NCI-H1930 (cell line): ENCODE data around the gene RTRAF.
A peak's percentile ranks its signal among the peaks of the same experiment; 100 is the strongest.

Source experiments
- DNase-seq, 2 experiments: peaks; one replicate each; lab custom pipeline; 2025; lab: John Stamatoyannopoulos, UW

RTRAF gene

GRCh38 chr14:51996148-51996746, 6.9 kb downstream of the RTRAF start:
- DNase-seq, result no peak

DNA sequence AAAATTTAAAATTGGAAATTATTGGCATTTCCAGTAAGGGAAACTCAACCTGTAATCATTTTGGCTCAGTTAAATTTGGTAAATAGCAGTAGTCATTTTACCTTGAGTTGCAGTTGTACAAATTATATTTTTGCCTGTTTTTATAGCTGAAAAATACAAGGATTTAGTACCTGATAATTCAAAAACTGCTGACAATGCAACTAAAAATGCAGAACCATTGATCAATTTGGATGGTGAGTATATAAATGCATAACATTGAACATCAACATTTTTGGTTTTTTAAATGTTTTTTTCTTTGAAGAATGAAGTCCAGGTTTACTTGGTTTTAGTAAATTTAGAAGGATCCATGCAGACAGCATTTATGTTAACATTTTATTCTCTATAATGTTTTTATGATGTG, 9.0 kb downstream of the RTRAF start:
- DNase-seq, result no peak

DNA sequence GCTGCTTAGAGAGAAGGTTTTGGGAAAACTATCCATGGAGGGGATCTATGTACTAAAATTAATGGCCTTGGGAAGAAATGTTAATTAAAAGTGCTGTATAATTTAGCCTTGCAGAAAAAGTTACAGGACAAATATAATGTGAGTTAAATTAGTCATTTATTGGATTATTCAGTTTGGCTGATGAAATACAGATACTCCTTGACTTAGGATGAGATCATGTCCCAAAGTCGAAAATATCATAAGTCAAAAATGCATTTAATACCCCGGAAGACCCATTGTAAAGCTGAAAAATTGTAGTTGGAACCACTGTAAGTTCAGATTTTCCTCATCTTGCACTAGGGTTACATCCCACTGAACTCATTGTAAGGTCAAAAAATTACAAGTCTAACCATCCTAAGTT, 9.7 kb downstream of the RTRAF start:
- no peak for DNase-seq

DNA sequence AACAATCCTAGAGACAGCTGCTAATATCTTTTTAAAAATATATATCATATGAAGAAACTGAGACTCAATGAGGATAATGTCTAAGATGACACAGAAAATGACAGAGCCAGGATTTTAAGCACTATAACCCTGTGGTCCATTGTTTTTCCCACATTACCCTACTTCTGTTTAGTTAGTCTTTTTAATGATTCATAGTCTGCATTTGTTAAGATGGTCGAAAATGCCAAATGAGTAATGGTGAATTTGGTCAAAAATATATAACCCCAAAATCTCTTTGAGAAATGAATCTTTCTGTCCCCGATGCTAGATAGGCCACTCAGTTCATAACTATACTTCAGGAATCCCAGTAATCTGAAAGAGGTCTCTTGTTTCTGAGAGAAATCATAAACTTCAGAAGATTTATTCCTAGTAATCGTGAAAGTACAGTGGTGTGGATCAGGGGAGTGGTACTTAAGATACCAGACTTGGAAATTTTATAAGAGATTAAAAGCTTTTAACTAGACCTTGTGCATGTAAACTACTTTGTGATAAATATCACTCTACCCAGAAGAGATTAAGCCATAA, 10.8 kb downstream of the RTRAF start:
- no peak for DNase-seq

GRCh38 chr14:52000696-52001095, 11.3 kb downstream of the RTRAF start:
- DNase-seq, result no peak

DNA sequence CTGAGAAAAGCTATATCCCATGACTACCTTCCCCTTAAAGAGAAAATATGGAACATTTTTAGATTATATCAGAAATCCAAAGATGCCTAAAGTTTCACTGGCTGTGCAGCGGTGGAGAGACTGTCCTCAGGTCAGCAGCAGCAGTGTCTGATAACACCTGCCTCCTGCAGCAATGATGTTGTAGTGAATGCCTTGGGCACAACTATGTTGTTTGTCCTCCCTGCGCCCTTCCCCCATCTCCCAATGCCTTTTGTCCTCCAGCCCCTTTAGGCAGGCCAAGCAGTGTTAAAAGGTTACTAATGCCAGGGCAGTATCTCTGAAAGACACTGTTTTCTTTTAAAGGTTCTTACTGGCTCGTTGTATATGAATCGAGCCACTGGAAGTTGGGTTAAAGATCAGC, 13.2 kb downstream of the RTRAF start:
- DNase-seq, result no peak

DNA sequence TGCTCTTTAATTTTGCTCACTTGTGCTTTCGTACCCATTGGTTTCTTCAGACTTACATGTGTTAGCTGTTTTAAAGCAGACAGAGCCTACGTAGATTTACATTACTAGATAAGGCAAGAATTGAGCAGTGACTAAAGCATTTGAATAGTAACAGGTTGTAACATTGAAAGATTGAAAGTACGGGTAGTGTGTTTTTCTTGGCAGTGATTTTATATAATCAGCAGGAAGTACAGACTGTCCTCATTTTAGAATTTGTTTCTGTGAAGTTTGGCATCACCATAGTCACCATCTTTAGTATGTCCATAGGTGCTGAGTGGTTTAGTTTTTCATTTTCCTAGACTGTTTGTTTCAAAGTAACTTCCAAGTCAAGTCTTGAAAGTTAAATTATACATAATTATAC, 14.0 kb downstream of the RTRAF start:
- DNase-seq, result no peak

DNA sequence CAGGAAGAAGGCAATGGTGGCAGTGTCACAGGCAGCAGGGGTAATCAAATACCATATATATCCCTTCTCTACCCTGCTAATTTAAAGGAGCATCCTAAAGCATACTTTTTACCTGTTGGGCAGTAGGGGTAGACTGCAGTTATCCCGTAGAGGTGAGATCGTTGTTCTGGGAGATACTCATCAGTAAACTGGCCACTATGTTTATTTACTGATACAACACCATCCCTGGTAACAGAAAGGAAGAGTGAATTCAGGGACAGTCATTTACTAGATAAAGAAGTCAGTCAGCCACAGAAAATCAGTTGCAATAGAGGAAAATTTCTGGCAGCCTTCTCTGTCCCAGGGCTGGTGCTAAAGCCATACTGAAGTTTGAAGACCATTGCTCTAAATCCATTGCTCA, 16.3 kb downstream of the RTRAF start:
- no peak for DNase-seq

DNA sequence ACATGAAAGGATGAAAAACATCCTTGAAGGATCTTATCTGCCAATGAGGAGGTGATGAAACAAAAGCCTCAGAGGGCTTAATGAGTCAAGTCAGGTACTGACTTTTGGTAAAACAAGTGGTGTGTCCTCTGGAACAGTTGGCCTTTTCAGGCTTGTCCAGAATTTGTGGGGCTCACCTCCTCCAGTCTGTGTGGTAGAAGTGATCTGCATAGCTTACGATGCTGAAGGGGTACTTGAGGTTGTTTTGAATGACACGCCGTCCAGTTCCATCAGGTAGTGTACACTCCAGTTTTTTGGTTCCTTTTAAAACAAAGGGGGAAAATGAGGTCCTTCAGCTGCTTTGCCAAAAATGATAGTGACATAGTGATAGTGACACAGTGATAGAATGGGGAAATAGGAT, 17.0 kb downstream of the RTRAF start:
- no peak for DNase-seq

DNA sequence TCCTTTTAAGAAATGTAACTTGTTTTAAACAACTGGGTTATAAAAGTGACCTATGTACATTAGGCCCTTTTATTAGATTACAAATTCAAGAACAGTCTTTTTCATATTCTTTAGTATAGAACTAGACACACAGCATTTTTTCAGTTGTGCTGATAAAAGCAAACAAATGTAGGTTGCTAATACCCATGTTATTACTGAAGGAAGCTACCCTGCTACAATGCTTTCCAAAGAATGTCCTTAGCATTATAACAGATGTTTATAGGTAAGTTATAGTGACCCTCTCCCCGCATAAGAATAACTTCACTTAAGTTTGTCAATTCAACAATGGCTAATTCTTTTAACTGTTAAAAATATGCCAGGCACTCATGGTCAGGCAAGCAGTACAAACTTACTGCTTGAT, 17.9 kb downstream of the RTRAF start:
- no peak for DNase-seq

DNA sequence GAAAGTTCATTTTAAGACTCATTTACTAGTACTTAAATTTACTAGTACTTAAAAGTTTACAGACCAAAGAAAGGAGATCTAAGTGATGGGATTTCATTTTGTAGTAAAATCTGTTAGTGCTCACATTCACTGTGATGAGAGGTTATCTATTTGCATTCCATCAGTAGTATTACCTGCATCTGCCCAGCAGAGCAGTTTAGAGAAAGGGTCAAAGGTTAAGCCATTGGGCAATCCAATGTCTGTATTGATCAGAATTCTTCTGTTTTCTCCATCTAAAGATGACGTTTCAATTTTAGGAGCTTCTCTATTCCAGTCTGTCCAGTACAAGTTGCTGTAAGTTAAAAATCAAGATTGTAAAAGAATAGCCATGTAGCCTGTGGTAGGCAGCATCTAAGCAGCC, 18.3 kb downstream of the RTRAF start:
- no peak for DNase-seq

- DNase-seq, result no peak
Measured at GRCh38 chr14:52008136-52008535, 18.8 kb downstream of the RTRAF start.

DNA sequence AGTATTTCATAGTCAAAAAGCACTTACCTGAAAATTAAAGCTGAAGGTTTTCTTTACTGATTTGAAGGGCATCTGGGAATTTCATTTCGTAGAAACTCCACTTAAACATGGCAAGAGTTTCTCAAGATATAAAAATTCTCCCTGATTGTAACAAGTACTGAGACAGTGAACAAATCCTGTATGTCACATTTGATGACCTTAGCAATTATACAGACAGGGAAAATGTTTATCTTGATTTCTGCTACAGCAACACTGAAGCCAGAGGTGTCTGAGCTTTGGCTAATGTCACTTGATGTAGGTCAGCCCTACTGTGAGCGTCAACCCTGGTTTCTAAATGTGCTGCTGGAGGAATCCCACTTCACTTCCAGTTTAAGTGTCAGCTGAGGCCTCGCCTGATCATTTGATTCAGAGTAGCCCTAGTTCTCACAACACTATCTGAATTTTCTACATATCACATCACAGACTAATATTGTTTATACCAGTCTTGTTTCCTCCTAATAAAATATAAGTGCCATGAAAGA, 20.9 kb downstream of the RTRAF start:
- no peak for DNase-seq

DNA sequence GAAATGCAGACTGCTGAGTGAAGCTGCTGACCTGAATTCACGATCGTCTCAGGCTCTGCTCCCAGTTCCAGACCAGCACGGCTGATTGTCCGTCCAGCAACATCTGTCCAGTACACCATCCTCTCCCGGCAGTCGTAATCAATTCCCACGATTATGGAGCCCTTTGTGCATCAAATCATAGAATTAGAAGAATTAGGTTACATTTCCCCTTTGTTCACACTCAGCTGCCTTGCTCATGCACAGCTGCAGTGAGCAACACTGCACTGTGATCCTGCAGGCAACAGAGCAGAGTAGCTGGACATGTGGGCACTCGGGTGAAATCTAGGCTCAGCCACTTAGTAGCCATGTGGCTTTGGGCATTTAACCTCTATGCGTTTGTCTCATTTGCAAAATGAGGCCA, 22.2 kb downstream of the RTRAF start:
- DNase-seq, result no peak

DNA sequence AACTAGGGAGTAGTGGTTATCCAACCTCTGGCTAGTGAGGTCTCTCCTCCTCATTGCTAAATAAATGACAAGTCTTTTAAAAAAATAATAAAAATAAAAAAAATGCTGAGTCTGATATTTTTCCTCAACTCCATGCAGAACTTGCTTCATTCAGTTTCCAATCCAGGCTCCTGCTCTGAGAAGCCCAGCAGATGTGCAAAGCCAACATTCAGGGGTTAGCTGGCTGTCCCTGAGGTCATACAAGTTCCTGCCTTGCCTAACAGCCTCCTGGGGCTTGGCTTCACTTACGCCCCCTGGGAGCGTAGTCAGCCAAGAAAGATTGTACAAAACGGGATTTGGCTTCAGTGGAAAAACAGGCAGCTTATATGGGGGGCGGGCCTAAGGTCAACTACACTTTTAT, 23.3 kb downstream of the RTRAF start:
- no peak for DNase-seq

GRCh38 chr14:52013984-52014600, 24.7 kb downstream of the RTRAF start:
- DNase-seq, result no peak

DNA sequence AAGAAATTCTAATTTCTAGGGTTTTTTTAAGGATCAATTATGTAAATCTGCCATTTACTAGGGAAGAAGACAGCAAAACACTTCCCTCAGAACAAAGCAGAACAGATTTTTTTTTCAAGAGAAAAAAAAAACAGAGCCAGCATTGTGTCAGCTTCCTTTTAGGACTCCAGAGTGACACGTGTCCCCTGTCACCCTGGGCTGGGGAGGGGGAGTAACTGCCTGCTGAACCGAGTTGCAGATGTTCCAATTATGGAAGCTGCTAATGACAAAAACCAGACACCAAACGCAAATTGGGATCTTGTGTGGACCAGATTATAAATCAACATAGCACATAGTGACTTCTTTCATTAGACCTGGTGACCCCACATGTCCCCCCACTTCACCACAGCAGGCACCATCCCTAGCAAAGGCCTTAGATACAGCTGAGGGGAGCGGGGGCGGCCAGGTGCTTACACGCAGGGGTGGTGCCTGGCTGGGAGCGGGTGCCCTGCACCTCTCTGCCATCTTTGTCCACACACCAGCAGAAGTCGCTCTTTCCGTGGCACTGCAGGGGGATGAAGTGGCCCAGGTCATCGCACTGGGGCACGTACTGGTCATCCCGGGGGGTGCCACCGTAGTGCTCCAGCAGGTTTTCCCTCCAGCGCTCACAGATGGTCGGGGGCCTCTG, 25.4 kb downstream of the RTRAF start:
- no peak for DNase-seq

DNA sequence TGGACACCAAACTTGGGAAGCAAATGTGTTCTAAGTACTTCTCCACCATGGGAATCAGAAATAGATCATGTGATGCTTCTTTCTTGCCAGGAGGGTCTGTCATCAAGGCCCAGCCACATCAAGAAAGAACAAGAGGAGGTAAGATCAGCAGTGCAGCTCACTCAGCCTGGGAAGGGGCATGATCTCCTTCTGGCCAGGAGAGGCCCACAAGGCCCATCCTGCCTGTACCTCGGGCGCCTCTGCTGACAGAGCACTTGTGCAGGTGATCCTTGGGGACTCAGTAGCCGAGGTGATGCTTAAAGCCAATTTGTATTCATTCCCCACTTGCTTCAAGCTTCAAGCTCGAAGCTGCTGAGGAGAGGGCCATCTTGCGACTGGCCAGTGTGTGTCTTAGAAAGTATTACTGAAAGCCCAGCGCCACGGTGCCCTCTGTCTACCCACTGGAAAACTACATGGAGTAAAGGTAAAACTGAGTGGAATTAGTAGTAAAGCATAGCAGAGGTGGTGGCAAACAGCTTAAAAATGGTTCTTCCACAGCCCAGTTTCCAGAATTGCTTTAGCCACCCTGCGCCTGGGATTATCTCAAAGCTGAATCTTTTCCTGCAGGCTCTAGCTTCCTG, 26.2 kb downstream of the RTRAF start:
- peak in 1 of 2 experiments; percentile 9 for DNase-seq

- no peak for DNase-seq
Measured at GRCh38 chr14:52018252-52018651, 28.9 kb downstream of the RTRAF start.

GRCh38 chr14:52018970-52019369, 29.6 kb downstream of the RTRAF start:
- DNase-seq, result no peak

- no peak for DNase-seq
Measured at GRCh38 chr14:52020161-52020714, 30.9 kb downstream of the RTRAF start.
